GM18498 (cell line): ENCODE results near the gene ANXA3.
A peak's percentile ranks its signal among the peaks of the same experiment; 100 is the strongest.

Experiments used
- ATAC-seq: cut with Tn5 transposase; IDR thresholded peaks from one replicate; pipeline ENCODE4 v1.9.1; 2021; ENCODE audit warnings: mild to moderate bottlenecking, moderate library complexity; ENCODE audit not compliant: unreplicated experiment

Gene ANXA3

GRCh38 chr4:78640714-78641113 lies 89.1 kb downstream of the ANXA3 start:
- no peak for ATAC-seq

- ATAC-seq: no peak
These were observed 91.4 kb downstream of the ANXA3 start for GRCh38 chr4:78642934-78643333.

GRCh38 chr4:78644063-78644691 lies 92.6 kb downstream of the ANXA3 start:
- ATAC-seq: no peak

GRCh38 chr4:78644744-78645330 lies 93.3 kb downstream of the ANXA3 start:
- peak; percentile 89 for ATAC-seq

GRCh38 chr4:78645853-78646757 lies 94.5 kb downstream of the ANXA3 start:
- peak; percentile 39 for ATAC-seq

GRCh38 chr4:78647272-78647671 lies 95.7 kb downstream of the ANXA3 start:
- ATAC-seq: no peak

- no peak for ATAC-seq
These were observed 97.2 kb downstream of the ANXA3 start for GRCh38 chr4:78648640-78649363.

GRCh38 chr4:78650106-78651024 lies 98.8 kb downstream of the ANXA3 start:
- ATAC-seq: no peak

GRCh38 chr4:78651250-78651860 lies 99.8 kb downstream of the ANXA3 start:
- no peak for ATAC-seq

GRCh38 chr4:78652282-78652876 lies 100.8 kb downstream of the ANXA3 start:
- ATAC-seq: no peak

GRCh38 chr4:78653655-78654054 lies 102.1 kb downstream of the ANXA3 start:
- ATAC-seq: no peak

GRCh38 chr4:78654807-78655206 lies 103.2 kb downstream of the ANXA3 start:
- ATAC-seq: no peak

- peak; percentile 37 for ATAC-seq
These were observed 105.4 kb downstream of the ANXA3 start for GRCh38 chr4:78656968-78657445.

GRCh38 chr4:78659264-78659663 lies 107.7 kb downstream of the ANXA3 start:
- no peak for ATAC-seq

- no peak for ATAC-seq
These were observed 108.1 kb downstream of the ANXA3 start for GRCh38 chr4:78659665-78660064.
